ENCODE data around the gene BBLN.

The BBLN gene

DNA sequence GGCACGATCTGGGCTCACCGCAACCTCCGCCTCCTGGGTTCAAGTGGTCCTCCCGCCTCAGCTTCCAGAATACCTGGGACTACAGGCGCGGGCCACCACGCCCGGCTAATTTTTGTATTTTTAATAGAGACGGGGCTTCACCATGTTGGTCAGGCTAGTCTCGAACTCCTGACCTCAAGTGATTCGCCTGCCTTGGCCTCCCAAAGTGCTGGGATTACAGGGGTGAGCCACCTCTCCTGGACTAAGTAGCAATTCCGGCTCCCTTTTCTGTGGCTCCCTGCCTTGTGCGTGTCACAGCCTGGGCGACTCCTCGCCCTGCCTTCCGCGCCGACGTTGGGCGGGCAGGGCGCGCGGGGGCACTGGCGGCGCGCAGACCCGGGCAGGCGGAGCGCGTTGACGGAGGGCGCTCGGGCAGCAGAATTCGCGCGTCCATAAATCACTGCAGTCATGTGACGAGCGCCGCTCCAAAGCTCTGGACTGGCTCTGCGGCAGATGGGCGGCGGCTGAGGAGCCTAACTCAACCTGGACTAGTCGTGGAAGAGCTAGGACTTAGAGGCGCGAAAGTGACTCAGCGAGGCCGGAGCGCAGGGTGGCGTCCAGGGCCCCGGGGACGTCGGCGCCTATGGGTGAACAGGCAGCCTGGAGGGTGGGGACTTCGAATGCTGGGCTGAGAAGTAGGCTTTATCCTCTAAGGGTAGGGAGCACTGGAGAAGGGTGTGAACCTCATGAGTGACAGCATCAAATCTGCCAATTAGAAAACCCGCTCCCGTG is 32.7 kb downstream of the BBLN start:
- FAIRE-seq = no peak

DNA sequence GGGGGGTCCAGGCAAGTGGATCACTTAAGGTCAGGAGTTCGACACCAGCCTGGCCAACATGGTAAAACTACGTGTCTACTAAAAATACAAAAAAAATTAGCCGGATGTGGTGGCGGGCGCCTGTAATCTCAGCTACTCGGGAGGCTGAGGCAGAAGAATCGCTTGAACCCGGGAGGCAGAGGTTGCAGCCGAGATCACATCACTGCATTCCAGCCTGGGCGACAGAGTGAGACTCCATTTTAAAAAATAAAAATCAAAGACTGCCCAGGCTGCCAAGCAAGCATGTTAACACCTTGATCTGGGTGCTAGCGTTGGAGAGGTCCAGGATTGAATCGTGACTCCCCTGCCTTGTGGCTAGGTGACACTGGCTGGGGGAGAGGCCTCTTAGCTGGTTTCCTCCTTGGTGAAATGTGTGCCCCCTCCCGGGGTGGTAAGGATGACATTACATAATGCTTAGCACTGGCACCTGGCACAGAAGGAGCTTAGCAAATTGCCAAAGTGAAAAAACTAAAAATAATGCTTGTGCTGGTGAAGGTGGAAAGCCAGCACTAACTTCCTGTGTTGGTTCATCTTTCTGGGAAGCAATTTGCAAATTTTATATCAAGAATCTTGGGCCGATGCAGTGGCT is 33.5 kb downstream of the BBLN start:
- no peak for FAIRE-seq

DNA sequence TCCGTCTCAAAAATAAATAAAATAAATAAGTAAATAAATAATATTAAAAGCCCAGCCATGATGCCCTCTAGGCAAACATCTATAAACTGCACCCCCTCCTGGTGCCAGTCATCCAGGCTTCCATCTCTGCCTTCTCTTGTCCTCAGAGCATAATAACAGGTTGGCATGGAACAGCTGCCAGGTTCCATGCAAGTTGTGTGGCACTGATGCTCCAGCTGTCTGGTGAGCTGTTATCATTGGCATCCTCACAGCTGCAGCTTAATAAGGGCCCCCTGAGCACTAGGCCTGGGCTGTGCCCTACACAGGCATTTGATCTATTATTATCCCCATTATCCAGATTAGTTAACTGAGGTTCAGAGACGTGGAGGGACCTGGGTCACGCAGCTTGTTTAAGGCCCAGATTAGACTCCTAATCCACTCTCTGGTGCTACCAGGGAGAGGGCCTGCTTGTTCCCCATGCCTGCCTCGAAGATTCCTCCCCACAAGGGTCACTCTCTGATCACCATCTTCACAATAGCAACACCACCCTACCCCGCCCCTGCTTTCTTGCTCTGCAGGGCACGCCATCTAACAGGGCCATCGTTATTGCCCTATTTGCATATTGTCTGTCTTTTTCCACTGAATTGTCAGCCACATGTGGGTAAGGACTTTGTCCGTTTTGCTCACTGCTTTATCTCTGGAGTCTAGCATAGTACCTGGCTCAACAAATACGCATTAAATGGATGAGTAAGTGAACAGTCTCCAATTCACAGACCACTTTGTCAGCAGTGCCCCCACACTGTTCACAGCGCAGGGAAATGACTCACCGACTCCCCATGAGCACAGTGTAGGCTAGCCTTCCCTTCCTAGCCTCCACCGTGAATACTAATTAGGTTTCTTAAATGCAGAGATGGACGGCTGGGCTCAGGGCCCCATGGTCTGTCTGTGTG is 41.6 kb downstream of the BBLN start:
- no peak for FAIRE-seq

DNA sequence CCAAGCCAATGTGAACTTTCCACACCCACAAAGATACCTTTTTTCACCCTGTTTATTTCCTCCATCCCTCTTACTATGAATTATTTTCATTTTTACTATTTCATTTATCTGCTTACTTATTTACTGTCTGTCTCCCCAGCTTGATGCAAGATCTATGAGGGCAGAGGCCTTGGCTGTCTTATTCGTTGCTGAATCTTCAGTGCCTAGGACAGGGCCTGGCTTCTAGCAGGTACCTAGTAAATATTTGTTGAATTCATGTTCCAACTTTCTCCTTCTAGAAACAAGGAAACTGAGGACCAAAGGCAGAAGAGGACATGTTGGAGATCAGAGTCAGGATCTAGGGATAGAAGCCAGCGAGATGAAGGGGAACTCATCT is 42.6 kb downstream of the BBLN start:
- FAIRE-seq = no peak

DNA sequence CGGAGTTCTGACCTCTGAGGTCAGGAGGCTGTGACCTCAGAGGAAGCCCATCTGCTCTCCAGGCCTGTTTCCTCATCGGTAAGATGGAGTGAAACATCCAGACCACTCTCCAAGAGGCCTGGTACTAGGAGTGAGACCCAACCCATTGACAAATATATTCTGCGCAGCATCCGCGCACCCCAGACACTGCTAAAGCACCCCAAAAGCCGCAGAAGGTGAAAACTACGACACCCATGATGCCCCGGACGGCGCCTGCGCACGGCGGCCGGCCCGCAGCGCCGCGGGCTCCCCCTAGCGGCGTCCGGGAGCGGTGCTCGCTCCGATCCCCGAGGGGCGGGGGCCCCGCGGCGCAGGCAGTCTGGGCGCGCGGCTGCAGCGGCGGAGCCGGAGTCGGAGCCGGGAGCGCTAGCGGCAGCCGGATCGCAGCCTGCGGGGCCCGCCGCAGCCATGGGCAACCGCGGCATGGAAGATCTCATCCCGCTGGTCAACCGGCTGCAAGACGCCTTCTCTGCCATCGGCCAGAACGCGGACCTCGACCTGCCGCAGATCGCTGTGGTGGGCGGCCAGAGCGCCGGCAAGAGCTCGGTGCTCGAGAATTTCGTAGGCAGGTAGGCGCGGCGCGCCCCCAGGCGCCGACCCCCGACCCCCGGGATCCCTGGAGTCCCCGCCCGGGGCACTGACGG is 43.1 kb downstream of the BBLN start, which contains the start of gene DNM1:
Gene DNM1 (plus strand): TSS at position 356 of the 683 bp plus-strand sequence. CDS start 92 bp downstream, at position 448.
- FAIRE-seq = no peak

DNA sequence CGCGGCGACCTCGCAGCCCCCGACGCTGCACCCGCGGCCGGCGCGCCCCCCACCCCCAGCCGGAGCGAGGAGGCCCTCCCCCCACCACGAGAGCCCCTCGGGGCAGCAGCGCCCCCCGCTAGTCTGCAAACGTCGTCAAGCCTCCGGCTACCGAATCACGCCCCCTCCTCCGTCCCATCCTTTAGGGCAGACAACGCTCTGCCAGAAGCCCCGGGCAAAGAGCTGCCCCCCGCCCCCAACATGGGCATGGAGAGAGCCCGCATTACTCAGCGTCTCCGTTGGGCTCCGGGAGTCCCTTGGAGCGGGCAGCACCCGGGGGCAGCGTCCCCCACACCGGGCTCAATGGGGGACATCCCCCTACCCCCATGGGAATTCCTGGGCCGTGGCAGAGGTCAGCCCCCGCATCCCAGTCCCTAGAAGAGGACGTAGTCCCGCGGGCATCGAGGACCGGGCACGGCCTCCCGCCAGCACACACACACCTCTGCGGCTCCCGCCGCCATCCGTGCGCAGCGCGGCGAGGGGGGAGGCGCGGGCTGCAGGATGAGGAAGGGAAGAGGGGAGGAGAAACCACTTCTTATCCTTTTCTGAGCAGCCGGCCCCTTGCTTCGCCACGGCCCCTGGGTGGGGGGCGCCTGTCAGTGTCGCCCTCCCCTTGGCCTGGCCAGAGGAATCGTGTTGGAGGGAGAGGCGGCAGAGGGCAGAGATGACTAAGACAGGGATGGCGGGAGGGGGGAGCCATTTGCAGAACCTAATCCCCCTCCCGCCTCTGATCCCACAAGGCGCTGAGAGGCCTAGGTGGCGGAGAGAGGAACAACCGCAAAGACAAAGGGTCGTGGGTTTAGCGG is 43.9 kb downstream of the BBLN start:
- FAIRE-seq = no peak

DNA sequence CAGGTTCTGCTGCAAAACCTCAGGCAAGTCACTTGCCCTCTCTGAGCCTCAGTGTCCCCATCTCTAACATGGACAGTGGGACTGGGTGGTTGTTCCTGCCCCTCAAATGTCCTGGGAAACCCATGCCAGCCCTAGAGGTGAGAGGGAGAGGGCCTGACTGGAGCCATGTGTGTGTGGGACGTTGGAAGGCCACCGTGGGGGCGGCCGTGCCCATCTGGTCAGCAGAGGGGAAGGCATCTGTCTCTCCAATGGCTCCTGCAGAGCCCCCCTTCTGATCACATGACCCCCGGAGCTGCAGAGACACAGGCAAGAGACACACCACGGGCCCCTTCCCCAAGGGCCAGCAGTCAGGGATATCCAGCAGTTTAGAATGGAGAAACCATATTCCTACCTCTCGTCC is 44.8 kb downstream of the BBLN start:
- no peak for FAIRE-seq

DNA sequence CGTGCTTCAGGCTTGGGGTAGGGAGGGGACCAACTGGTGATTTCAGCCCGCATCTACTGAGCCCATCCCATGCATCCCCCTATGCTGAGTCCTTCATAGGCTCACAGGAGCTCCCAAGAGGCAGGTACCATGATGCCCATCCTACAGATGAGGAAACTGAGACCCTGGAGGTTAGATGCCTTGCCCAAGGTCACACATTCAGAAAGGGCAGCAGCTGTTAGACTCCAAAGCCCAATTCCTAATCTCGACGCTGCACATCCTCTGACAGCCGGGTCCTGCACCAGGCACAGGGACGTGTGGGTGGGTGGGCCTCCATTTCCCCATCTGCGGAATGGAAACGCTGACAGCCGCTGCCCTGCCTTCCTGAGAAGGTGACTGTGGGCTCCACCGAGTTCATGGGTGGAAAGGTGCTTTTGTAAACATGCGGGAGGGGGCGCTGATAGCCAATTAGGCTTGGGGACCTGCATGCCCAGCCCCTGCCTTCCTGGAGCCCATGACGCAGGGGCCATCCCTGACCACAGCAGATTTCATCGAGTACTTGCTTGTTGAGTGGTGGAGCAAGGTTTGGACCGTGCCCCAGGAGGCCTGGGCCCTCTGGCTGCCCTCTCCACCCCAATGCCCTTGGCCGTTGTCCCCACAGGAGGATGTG is 45.4 kb downstream of the BBLN start:
- FAIRE-seq = no peak

DNA sequence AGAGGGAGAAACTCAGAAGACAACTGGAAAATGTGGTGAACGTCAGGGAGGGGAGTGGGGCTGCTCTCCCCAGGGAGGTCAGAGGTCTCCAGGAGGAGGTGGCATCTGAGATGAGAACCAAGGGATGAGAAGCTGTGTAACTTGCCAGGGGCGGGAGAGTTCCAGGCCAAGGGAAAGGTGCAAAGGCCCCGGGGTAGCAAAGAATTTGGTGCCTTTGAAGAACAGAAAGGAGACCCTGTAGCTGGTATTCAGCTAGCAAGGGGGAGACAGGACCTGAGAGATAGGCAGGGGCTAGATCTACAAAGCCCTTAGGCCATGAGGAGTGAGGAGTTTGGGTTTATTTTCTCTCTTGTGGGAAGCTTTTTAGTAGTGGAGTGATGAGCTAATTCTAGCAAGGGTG is 46.4 kb downstream of the BBLN start:
- FAIRE-seq = no peak

DNA sequence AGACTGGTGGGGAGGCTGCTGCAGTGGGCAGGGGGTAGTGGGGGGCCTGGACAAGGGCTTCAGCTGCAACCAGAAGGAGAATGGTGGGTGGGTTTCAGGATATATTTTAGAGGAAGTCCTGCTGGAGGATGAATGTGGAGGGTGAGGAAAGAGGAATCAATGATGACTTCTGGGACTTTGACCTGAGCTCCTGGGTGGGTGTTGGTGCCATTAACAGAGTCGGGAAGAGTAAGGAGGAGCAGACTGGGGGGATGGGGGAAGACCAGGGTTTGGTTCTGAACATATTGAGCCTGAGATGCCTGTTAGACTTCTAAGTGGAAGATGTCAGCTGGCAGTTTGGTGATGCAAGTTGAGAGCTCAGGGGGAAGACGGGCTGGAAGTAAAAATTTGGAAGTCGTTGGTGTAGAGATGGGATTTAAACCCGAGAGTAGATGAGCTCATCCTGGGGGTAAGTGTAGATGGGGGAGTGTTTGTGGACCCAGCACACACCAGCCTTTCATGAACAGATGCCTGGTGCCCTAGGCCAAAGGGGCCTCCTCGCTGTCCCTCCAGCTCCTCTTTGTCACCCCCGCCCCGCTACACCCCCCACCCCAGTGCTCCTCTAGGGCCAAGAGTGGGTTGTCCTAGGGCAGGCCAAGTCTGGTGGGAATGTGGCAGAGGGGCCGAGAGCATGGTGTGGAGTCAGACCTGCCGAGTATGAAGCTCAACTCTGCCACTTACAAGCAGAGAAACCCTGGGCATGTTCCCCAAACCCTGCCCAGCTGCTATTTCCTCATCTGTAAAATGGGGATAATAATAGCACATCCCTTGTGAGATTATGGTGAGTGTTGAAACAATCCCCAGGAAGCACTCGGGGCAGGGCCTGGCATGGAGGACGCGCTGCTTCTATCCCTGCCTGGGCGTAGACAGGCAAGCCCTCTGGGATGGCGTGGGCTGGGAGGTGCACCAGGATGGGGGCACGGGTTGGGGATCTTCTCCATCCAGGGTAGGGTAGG is 47.1 kb downstream of the BBLN start:
- no peak for FAIRE-seq

DNA sequence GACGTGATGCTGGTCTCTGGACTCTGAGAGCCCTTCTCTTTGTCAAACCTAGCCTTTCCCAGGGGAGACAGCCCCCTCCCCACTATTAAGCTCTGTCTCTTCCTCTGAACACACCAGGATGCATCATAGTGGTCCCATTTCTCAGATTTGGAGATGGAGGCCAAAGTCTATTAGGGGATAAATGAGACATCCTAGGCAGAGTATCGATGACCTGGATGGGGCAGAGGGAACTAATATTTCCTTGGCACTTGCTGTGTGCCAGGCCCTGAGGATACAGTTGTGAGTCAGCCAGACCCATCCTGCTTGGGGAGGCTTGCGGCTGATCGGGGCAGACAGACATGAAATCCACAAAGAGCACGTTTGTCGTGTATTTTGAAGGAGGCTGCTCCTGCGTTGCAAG is 48.3 kb downstream of the BBLN start:
- no peak for FAIRE-seq

DNA sequence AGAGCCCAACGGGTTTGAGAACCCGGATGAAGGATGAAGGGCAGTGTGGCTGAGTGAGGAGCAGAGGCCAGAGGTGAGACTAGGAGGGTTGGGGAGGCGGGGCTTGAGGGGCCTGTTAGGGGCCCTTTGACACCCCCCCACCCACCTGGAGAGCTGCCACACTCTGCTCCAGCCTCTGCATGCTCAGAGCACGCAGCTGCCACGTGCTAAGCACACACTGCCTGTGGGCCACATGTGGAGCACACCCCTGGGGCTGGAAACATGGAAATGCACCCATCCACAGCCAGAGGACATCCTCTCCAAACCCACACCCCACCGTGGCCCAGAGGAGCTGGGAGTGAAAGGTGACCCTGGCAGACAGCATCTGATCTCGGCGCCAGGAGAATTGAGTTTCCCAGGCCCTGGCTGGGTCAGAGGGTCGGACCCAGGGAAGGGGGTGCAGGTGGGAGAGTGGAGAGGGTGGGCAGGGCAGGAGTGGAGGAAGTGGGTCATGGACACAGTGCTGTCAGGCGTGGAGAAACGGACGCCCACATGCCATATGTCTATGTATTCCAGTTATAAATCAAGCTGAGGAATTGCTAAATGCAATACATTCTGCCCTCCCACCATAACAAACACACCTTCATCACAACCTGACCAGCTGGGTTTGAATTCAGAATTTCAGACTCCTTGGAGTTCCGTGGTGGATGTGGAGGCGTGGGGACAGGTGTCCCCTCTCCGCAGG is 49.0 kb downstream of the BBLN start:
- no peak for FAIRE-seq

DNA sequence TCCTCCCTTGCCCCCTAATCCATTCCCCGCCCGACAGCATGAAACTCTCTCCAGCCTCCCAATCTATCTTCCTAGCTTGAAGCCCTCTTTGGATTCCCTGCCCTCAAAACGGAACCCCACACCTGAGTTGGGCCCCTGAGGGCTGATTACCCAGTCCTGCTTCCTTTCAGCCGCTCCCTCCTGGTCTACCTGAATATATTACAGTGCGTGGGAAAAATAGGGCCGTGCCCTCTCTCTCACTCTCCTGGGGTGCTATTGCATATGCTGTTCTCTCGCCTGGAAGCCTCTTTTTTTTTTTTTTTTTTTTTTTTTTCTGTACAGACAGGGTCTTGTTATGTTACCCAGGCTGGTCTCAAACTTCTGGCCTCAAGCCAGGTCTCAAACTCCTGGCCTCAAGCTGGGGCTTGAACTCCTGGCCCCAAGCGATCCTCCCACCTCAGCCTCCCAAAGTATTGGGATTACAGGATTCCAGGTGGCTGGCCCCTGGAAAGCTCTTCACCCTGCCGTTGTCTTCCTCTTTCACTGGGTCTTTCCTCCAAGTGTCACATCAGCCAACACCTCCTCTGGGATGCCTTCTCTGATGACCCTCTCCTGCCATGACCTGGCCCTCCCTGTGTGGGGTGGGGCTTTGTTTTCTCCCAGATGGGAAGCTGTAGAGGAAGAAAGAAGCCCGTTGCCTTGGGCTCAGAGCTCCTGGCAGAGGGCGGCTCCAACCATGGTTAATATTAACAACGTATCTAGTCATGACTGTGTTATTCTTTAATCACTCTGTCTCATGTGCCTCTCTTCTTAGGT is 51.3 kb downstream of the BBLN start:
- no peak for FAIRE-seq

DNA sequence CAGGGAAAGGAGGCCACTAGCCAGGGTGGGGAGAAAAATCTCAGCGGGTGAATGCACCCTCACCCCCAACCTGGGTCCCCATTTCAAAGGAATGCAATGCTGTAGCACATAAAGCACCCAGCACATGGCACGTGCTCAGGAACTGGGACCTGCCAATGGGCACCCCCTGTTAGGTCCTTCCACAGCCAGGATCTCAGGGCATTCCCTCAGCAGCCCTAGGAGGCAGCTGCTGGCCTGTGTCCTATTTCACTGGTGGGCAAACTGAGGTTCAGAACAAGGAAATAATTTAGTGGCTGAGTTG is 51.9 kb downstream of the BBLN start:
- FAIRE-seq = no peak

All from TTC549 (cell line).